ENCODE data around the gene SCFD1. TPM values are rescaled to one million over a fixed set of nuclear protein-coding genes. Genes with fewer than 3 reads are reported as not detected.

SCFD1 gene
- total RNA-seq, 4 donors from 2014 or later: 99.9 to 291 (median 160) TPM

DNA sequence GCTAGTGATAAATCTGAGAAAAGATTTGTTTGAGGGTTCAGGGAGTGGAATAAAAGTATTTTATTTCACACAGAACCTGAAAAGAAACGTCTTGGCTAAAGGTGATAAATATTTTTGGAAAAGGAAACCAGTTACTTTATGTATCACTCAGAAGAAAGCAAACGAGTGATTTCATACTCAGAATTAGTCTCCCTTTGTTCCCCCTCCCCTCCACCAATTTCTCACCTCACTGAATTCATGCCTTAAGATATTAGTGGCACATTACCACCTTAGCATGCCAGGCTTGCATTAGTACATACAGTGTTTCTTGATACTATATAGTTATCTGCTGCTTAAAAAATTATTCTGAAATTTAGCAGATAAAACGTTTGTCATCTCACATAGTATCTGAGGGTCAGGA lies 35.0 kb upstream of the SCFD1 start:
- TF ChIP-seq POLR2A (IDR thresholded peaks at IDR 0.05): no peak
- no peak for TF ChIP-seq CTCF (IDR thresholded peaks at IDR 0.05)
- H3K4me3 ChIP-seq: no peak overlapping the region

DNA sequence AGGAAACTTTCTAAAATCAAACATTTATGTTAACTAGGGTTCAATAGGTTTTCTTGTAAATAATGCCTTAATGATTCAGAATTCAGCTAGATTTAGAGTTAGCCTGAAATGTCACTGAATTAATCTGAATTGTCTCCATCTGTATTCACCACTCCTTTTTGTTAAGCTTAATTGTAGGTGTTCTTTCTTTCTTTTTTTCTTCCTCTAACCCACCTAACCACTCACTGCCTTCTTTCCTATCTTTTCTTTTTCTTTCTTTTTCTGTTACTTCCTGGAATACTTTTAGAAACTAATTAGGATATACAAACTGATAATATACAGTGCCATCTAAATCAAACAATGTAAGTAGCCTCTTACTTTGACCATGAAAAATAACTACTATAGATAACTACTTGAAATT lies 33.2 kb upstream of the SCFD1 start:
- no peak overlapping the region for H3K4me3 ChIP-seq
- H3K27me3 ChIP-seq: no peaks in the 10 kb centered on the region
- H3K4me1 ChIP-seq: no peaks in the 10 kb centered on the region
- intact Hi-C loops (cut with DNase I; ENCODE audit: low total_unique reads): no loop called here
- H3K27ac ChIP-seq: no peak overlapping the region
- H3K9me3 ChIP-seq: no peaks in the 10 kb centered on the region
- H3K36me3 ChIP-seq: no peaks in the 10 kb centered on the region
- TF ChIP-seq POLR2A (IDR thresholded peaks at IDR 0.05): no peak
- TF ChIP-seq CTCF (IDR thresholded peaks at IDR 0.05): no peak
- no peak for DNase-seq

More for the DNA sequence above, 35.0 kb upstream of the SCFD1 start:
- DNase-seq: no peak
- Histone ChIP-seq H3K9me3 (no peaks in the 10 kb centered on the region), H3K27me3 (no peaks in the 10 kb centered on the region), H3K27ac (no peak overlapping the region), H3K4me1 (no peaks in the 10 kb centered on the region), H3K36me3 (no peaks in the 10 kb centered on the region)
- intact Hi-C loops (cut with DNase I; ENCODE audit: low total_unique reads): no loop called here

DNA sequence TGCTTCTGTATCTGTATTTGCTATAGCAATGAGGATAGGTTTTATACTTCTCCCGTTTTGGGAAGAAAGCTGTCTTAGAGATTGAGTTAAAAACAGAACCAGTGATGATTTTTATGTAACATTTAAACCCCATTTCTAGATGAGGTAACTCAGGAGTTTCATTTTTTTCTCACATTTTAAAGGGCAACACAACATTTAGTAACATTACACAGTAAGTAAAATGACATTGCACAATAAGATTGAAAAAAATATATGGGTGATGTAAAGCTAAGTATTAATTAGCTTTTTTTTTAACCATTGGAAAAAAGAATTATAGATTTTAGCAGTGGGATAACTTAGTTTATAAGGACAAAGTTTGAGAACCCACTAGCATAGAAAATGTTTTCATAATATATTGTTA lies 25.2 kb upstream of the SCFD1 start:
- H3K4me1 ChIP-seq: no peaks in the 10 kb centered on the region
- no peak overlapping the region for H3K27ac ChIP-seq
- no peak for DNase-seq
- intact Hi-C loops (cut with DNase I; ENCODE audit: low total_unique reads): no loop called here
- TF ChIP-seq CTCF (IDR thresholded peaks at IDR 0.05) (no peak), POLR2A (IDR thresholded peaks at IDR 0.05) (no peak)
- no peaks in the 10 kb centered on the region for H3K36me3 ChIP-seq
- H3K4me3 ChIP-seq: no peak overlapping the region
- no peaks in the 10 kb centered on the region for H3K27me3 ChIP-seq
- H3K9me3 ChIP-seq: no peaks in the 10 kb centered on the region

DNA sequence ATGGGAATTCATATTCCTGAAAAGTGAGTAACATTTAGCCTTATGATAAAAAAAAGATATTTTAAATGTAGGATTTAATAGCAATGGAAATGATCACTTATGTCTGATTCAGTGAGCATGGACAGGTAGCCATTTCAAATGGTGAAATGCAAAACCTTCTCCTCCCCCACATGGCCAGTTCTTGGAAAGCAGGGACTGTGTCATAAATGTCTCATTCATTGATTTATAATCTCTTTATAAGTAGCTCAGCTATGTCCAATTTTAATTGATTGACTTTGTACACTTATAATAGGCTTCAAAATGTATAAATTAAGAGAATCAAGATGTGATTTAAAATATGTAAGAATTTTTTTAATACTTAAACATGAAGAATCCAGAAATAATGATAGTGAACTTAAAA lies 24.6 kb upstream of the SCFD1 start:
- Histone ChIP-seq H3K36me3 (no peaks in the 10 kb centered on the region), H3K27ac (no peak overlapping the region), H3K9me3 (no peaks in the 10 kb centered on the region), H3K4me3 (no peak overlapping the region), H3K27me3 (no peaks in the 10 kb centered on the region), H3K4me1 (no peaks in the 10 kb centered on the region)
- intact Hi-C loops (cut with DNase I; ENCODE audit: low total_unique reads): no loop called here
- DNase-seq: no peak
- TF ChIP-seq POLR2A (IDR thresholded peaks at IDR 0.05) (no peak), CTCF (IDR thresholded peaks at IDR 0.05) (no peak)

DNA sequence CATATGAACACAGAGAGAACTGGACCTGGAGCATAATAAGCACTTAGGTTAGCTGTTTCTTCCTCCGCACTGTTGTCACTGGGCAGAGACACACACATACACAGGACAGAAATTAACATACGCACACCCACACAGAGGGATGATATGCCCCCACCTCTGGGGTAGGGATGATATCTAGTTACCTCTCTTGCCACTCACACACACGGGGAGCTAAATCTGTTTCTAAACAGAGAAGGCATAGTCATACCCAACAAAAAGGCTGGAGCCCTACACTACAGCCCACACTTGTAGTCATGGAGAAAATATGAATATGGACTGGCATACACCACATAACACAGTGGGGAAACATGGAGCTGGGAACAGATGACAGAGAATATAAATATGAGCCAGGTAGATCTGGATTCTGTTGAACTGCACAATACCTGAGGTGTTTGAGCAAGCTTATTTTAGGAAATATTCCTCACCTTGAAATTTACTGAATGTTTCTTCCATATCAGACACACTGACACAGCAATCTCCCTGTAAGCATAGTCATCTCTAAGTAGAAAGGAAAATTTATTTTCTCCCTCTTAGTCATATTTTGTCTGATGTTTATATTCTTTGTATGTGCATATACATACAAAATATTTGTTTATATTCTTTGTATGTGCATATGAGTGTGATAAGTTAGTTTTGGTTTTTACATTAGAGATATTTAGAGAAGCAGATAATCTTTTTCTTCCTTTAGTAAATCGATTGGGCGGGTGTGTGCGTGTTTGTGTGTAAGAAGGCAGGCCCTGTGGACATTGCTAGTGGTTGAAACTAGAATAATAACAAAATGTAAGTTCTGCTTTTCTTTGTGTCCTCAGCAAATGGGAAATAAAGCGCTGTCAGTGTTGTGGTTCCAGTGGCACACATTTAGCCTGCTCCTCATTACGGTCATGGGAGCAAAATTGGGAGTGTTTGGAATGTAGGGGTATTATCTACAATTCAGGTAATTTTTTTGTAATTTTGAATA lies 20.9 kb upstream of the SCFD1 start:
- H3K27me3 ChIP-seq: no peaks in the 10 kb centered on the region
- DNase-seq: no peak
- no peaks in the 10 kb centered on the region for H3K36me3 ChIP-seq
- H3K4me1 ChIP-seq: no peaks in the 10 kb centered on the region
- intact Hi-C loops (cut with DNase I; ENCODE audit: low total_unique reads): no loop called here
- H3K4me3 ChIP-seq: no peak overlapping the region
- no peaks in the 10 kb centered on the region for H3K9me3 ChIP-seq
- no peak overlapping the region for H3K27ac ChIP-seq
- no peak for TF ChIP-seq POLR2A (IDR thresholded peaks at IDR 0.05)
